GM18907 (cell line): ENCODE results near the gene SNAI1.
"Not testable (repeated sequence)": the region's sequence is repeated elsewhere in the genome, so short reads cannot be mapped to it uniquely, and the experiment has no call there.

ENCODE experiments used
- ATAC-seq: cut with Tn5 transposase; IDR thresholded peaks from one replicate; pipeline ENCODE4 v1.9.1; 2021; ENCODE audit warnings: mild to moderate bottlenecking, moderate library complexity; ENCODE audit not compliant: unreplicated experiment

The SNAI1 gene

DNA sequence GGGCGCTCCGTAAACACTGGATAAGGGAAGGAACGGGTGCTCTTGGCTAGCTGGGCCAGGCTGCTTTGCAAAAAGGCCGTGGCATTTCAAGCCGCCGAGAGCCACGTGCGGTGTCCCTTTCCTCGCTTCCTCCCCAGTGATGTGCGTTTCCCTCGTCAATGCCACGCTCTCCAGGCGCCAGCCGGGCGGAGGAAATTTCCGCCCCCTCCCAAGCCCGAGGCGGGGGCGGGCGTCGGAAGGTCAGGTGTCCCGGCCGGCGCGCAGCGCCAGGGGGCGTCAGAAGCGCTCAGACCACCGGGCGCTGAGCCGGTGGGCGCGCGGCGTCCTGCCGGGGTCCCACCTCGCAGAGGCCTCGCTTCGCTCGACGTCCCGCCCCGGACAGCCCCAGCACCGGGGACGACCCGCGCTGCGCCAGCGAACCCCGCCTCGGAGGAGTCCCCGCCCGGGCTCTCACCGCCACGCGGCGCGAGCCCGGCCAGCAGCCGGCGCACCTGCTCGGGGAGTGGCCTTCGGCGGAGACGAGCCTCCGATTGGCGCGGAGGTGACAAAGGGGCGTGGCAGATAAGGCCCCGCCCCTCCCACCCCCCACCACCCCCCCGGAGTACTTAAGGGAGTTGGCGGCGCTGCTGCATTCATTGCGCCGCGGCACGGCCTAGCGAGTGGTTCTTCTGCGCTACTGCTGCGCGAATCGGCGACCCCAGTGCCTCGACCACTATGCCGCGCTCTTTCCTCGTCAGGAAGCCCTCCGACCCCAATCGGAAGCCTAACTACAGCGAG lies at the start of gene SNAI1:
SNAI1 (plus strand) TSS at position 635 of the 777 bp plus-strand sequence; CDS start at position 715, 80 bp downstream.
- ATAC-seq = peak; percentile 74

DNA sequence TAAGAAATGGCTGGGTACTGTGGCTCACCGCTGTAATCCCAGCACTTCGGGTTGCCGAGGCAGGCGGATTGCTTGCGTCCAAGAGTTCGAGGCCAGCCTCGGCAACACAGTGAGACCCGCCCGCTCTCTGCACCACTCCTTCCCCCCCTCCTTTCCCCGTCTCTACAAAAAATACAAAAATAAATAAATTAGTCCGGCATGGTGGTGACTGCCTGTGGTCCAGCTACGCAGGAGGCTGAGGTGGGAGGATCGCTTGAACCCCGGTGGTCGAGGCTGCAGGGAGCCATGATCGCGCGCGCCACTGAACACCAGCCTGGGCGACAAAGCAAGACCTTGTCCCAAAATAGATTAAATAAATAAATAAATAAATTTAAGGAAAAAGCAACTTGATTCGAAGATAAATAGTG lies 47.0 kb upstream of the SNAI1 start:
- peak; percentile 1 for ATAC-seq

DNA sequence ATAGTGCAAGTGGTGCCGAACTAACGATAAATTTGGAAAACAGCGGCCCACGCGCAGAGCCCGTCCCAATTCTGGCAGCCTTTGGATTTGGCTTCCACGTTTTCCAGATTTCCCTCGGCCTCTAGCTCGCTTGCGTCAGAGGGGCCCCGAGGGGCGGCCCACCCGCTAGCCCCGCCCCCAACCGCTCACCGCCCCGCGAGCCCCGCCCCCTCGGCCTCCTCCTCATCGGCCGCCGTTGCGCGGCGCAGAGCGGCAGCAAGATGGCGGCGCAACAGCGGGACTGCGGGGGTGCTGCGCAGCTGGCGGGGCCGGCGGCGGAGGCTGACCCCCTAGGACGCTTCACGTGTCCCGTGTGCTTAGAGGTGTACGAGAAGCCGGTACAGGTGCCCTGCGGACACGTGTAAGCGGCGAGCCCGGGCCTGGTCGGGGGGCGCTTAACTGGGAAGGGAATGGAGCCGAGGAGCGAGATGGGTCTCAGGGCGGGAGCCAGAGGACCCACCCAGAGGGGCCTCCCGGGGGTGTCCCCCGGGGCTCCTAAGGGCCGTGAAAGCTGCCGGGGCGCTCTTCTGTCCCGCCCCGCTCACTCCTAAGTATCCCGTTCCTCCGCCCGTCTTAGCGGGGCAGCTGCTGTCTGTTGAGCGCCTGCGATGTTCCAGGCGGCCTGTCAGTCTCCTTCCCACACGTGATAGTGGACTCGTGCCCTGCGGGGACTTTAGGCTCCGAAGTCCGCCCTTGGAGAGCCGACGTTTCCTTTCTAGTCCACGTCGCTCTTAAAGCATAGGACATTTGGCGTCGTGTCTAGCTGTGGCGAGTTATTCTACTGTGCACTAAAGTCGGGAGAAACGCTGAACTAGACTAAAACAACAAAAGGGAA lies 46.4 kb upstream of the SNAI1 start, which contains the start of gene RNF114:
RNF114 (plus strand) TSS at position 245 of the 874 bp plus-strand sequence; CDS start at position 261, 16 bp downstream.
- ATAC-seq = peak; percentile 62

- peak; percentile 13 for ATAC-seq
These were observed 45.5 kb upstream of the SNAI1 start for GRCh38 chr20:49937027-49937929.

DNA sequence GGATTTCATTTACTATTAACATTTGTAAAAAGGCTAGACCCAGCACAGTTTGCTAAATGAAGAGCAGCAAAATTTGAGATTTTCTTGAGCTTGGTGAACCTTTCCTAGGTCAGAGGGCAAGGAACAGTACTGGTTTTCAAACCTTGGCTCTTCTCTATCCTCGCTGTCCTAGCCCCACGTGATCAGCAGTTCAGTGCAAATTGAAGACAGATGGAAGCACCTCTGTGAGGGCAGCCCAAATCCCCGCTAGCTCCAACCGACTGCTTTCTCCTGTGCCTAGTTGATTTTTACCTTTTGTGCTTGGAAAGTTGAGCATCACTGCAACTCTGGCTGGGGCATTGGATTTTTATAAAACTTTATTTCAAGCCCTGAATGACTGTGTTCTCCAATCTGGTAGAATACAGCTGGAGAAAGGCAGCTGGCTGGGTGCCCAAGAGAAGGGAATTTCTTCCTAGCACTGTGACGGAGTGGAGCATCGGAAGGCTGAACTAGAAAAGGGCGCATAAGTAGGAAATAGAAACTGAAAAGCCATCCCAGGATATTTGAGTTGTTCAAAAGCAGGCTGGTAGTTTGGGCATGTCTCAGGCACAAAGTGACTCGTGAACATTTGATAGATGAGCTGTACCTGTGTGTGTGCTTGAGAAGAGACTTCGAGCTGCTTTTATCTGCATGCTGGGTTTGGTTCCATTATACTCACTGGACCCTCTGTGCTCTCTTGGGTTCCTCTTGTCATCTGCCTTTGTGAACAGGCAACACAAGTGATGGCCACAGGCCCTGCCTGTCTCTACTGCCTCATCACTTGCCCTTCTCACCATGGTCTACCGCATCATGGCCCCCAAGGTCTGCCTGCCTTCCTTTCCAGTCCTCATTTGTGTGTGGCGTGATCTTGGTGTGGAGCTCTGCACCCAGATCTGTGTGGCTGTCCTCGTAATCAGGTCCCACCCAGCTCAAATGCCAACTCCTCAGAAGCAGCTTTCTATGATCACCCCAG lies 44.3 kb upstream of the SNAI1 start:
- ATAC-seq = no peak

DNA sequence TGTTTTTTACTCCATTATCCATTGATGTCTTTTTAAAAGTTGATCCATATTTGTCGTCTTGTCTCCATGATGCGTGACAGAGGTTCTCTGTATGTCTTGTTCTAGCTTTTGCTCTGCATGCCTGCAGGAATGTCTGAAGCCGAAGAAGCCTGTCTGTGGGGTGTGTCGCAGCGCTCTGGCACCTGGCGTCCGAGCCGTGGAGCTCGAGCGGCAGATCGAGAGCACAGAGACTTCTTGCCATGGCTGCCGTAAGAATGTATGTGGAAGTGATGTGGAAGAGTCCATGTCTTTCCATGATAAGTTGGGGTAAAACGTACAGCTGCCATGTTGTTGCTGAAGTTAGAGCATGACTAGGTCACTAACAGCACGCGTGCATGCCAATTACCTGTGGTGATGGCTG lies 41.3 kb upstream of the SNAI1 start:
- ATAC-seq = no peak

GRCh38 chr20:49942303-49942702 lies 40.5 kb upstream of the SNAI1 start:
- no peak for ATAC-seq

GRCh38 chr20:49942942-49943341 lies 39.8 kb upstream of the SNAI1 start:
- no peak for ATAC-seq

GRCh38 chr20:49945306-49945700 lies 37.5 kb upstream of the SNAI1 start:
- ATAC-seq = no peak

- no peak for ATAC-seq
These were observed 36.9 kb upstream of the SNAI1 start for GRCh38 chr20:49945701-49946477.

GRCh38 chr20:49948178-49948577 lies 34.6 kb upstream of the SNAI1 start:
- no peak for ATAC-seq

DNA sequence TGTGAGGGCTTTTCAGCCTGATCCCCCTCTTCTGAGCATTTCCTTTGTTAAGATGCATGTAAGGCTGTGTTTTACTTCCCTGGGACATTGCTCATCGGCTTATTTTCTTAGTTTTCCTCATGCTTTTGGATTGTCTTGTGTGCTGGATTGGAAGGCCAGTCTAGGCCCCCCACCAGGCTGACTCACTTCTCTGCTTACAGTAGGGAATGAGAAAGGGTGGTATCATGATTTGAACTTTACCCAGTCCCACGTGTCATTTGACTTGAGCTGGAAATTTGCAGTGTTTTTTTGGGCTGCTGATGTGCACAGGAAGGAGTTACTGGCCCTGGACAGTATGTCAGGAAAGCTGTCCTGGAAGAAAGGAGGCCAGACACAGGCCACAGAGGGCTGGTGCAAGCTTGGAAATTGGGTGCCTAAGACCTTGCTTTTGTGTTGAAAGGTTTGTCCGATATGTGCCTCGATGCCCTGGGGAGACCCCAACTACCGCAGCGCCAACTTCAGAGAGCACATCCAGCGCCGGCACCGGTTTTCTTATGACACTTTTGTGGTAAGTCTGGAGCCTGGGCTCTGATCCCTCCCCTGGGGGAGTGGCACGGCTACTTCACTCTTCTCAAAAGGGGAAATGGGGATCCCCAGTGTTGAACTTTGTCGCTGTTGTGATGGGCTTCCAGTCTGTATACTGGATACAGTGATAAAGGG lies 33.8 kb upstream of the SNAI1 start:
- ATAC-seq = no peak

- no peak for ATAC-seq
These were observed 31.6 kb upstream of the SNAI1 start for GRCh38 chr20:49951151-49951550.

GRCh38 chr20:49955167-49955566 lies 27.6 kb upstream of the SNAI1 start:
- ATAC-seq = no peak

- not testable (repeated sequence) for ATAC-seq
These were observed 26.9 kb upstream of the SNAI1 start for GRCh38 chr20:49955830-49956396.

DNA sequence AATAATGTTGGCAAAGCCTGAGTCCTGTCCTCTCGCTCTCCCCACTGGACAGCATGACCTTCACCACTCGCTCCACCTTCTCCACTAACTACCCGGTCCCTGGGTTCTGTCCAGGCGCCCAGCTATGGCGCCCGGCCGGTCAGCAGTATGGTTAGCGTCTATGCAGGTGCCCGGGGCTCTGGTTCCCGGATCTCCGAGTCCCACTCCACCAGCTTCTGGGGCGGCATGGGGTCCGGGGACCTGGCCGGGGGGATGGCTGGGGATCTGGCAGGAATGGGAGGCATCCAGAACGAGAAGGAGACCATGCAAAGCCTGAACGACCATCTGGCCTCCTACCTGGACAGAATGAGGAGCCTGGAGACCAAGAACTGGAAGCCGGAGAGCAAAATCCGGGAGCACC lies 26.1 kb upstream of the SNAI1 start:
- ATAC-seq = no peak

DNA sequence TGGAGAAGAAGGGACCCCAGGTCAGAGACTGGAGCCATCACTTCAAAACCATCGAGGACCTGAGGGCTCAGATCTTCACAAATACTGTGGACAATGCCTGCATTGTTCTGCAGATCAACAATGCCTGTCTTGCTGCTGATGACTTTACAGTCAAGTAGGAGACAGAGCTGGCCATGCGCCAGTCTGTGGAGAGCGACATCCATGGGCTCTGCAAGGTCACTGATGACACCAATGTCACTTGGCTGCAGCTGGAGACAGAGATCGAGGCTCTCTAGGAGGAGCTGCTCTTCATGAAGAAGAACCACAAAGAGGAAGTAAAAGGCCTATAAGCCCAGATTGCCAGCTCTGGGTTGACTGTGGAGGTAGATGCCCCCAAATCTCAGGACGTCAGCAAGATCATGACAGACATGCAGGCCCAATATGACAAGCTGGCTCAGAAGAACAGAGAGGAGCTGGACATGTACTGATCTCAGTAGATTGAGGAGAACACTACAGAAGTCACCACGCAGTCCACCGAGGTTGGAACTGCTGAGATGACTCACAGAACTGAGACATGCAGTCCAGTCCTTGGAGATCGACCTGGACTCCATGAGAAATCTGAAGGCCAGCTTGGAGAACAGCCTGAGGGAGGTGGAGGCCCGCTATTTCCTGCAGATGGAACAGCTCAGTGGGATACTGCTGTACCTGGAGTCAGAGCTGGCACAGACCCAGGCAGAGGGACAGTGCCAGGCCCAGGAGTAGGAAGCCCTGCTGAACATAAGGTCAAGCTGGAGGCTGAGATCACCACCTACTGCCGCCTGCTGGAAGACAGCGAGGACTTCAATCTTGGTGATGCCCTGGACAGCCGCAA lies 25.5 kb upstream of the SNAI1 start:
- ATAC-seq = not testable (repeated sequence)
